H1 (cell line): ENCODE results near the gene ARHGAP26. TPM values are rescaled to one million over a fixed set of nuclear protein-coding genes. Genes with fewer than 3 reads are reported as not detected.

Experiments
- TCF12 ChIP-seq: IDR thresholded peaks from 2 replicates; pipeline ENCODE4 v1.6.1; 2011; ENCODE audit warnings: low read depth, mild to moderate bottlenecking, low read length
- polyA plus RNA-seq, 7 experiments: library from polyadenylated mRNA; depleted of rRNA in 3 of 7; stranded (reverse) in 5 of 7; unstranded in 2 of 7; fragments of >200 nt in 5 of 7; fragments of 200-250 nt in 2 of 7; gene quantifications; 1 replicate in 5 of 7; 2 replicates in 1 of 7; 4 replicates in 1 of 7; pipeline versions ENCODE4 v1.2.1 to v1.2.3, GENCODE V29; 2011 to 2013; ENCODE audit warnings: missing spikeins in 2 of 7, mixed read lengths in 2 of 7
- total RNA-seq: library from RNA; stranded (reverse); fragmentation: NEBNext Ultra II Directional; extraction: Animal tissue kit (Norgen Biotek cat#: 25700); gene quantifications from 2 replicates; pipeline ENCODE4 v1.2.1, GENCODE V29; 2021

Gene ARHGAP26
- total and polyA plus RNA-seq, 2 of the 8 experiments (the other 6 are each of a cell fraction or from before 2014, with no cell fraction given) = 7.1 to 24.8 TPM

DNA sequence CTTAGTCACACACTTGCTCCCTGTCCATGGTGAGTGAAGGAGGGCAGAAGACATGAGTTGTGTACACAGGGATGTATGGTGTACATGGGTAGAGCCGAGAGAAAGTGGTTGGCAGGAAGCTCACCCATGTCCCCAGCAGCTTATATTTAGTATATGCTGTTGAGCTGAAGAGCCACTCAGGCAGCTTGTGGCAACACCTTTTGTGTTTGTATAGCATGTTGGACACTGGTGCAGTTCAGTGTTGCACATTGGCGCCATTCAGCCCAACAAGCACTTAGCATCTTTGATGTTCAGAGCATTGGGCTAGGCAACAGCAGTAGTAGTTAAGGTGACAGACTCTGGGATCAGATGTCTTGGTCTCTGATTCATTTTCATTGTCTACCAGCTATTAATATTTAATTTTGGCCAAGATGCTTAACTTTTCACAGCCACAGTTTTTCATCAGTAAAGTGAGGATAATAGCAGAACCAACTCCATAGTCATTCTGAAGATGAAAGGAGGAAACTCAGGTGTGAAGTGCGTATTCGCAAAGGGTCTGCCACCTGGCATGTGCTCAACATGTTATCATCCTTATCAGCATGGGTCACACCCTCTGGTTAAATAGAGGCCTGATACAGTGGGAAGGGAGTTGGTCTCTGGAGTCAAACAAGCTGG, 448.5 kb downstream of the ARHGAP26 start (continued):
- TF ChIP-seq TCF12 = no peak
